GM19043 (cell line): ENCODE measurements around the gene TIGAR.

ENCODE experiments used
- ATAC-seq: cut with Tn5 transposase; IDR thresholded peaks from one replicate; pipeline ENCODE4 v1.9.1; 2021; ENCODE audit warnings: low read depth; ENCODE audit not compliant: unreplicated experiment

The TIGAR gene

DNA sequence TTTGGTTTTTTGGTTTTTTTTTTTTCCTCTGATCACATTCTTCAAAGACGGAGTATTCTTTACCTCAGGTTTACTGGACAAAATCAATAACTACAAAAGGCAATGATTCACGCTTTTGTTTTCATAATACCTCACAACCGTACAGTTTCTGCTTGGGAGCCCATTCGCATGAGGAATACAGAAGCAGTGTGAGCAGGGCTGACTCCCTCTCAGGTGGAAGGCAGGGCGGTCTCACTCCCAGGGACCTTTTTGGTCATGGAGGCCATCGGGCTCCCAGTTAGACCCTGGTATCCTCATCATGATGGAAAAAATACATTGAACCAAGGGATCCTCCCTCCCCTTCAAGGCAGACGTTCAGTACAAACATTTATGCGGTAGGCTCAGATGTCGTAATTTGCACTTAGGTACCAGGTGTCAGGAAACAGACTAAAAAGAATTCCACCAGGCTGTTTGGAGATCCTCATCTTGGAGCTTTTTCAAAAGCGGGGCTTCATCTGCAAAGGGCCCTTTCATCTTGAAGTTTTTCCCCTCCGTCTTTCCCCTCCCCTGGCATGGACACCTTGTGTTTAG, 19.0 kb upstream of the TIGAR start:
- no peak for ATAC-seq

DNA sequence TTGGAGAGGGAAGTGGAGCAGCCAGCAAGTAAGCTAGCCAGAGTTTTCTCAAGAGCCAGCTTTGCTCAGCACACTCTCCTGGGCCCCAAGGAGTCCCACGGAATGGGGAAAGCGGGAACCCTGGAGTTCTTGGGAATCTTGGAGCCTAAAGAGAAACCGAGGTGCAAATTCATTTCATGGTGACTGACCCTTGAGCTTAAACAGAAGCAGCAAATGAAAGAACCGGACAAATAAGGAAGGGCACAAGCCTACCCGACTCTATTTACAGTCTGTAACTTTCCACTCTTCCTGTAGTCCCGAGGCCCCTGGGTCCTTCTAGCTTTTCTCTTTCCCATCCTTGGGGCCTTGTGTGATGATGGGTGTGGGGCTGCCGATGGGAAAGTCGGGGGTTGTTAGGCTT, 18.1 kb upstream of the TIGAR start:
- no peak for ATAC-seq

DNA sequence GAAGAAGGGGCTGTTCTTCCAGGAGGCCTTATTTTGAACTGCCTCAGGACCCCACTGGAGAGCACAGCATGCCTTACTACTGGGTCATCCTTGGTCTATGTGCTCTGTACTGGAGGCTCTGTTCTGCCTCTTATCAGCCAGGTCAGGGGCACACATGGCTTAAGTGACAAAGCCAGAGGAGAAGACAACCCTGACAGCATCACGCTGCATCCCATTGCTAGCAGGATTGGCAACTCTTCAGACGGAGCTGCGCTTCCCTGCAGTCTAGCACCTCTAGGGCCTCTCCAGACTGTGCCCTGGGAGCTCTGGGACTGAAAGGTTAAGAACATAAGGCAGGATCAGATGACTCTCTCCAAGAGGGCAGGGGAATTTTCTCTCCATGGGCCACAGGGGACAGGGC, 17.3 kb upstream of the TIGAR start:
- no peak for ATAC-seq

DNA sequence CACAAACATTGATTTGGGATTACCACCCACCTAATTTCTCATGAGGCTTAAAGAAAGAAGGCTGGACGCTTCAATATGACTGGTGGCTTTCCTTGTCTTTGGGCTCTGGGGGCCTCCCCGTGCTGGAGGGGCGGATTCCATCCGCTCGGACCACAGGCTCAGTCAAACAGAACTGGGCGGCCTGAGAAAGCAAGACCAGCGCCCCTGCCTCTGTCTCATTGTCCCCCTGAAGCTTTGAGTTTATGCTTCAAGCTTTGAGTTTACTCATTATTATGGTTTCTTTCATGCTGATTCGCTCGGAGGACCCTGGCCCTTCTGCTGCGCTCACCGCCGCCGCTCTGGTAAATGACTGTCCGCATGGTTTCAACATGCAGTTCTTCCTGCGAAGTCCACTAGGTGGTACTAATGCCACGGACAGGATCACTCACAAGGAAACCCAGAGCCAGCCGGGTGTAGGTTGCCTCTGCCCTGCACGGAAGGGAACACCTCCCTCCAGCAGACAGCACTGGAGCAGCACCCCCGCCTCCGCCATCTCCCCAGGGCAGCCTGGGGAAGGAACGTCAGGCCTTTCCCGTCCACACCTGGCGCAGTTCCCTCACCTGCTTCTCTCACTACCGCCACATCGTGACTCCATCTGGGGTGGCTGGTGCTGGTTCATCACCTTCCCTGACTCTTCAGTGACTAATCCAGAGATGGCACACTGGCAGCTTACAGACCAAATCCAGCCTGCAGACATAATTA, 13.2 kb upstream of the TIGAR start:
- no peak for ATAC-seq

DNA sequence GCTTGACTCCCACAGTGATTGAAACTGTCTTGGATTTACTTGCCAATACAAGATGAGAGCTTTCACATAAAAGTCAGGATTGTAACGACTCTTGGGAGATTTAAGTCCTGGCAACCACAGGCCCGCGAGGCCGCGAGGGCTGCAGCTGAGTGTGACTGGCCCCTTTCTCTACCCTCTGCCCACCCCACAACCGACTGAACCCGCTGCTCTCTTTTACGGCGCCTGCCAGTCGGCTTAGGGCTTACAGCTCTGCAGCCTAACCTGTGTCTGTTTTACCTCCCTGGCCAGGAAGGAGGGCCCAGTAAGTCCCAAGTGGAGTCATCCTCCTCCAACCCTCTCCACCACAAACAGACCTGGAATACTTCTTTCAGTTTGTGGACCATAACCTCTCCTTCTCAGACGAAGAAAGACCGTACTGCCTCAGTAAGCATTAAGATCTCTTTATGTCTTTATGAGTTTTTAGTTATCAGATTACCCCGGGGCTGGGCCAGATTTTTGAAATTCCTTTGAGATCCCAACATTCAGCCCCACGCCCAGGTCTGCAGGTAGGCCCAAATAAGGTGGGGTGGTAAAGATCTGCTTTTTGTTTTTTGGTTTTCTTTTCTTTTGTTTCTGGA, 12.6 kb upstream of the TIGAR start:
- ATAC-seq: no peak

DNA sequence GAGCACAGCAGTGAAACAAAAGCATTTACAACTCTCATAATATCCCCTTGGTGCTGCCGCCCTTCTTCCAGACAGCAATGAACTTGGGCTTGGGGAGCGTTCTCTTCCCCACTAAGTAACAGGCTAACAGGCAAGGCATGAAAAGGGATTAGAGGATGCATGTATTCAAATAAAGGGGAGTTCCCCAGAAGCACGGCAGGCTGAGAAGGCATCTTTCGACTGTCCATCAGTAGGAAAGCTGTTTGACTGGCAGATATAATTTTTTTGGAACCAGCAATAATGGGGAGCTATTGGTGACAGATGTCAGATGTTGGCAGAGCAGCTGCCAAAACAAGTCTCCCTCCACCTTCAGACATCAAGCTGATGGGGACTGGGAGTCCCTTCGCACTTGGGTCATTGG, 9.2 kb upstream of the TIGAR start:
- ATAC-seq: no peak

DNA sequence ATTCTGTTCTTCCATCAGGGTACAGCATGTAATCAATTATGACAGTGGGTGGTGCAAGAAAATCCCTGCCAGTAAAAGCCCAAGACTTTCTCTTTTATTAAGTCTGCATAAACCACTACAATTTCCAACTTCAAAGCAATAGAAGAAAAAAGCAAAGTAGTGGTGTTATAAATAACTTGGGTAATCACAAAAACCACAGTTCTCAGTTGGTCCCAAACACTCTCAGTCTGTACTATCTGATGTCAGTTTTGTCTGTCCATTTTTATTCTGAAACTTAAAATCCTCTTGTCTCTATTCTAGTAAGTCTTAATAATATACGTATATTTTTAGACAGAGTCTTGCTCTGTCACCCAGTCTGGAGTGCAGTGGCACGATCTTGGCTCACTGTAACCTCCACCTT, 8.8 kb upstream of the TIGAR start:
- ATAC-seq: no peak

DNA sequence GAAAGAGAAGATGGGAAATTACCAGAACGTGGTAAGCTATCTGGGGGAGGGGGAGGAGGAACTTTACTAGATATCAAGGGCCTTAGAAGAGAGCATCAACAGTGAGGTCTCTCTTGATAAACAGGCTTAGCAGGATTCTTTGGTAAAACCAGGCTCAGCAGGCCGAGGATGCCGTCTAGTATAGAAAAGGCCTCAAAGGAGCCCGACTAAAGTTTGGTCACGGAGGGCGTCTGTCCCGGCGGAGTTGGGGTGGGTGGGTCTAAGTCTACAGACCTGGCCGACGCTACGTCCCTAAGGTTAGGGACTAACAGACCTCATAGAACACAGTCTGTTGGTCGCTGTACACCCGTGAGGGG, 538 bp upstream of the TIGAR start:
- ATAC-seq: peak; percentile 12

DNA sequence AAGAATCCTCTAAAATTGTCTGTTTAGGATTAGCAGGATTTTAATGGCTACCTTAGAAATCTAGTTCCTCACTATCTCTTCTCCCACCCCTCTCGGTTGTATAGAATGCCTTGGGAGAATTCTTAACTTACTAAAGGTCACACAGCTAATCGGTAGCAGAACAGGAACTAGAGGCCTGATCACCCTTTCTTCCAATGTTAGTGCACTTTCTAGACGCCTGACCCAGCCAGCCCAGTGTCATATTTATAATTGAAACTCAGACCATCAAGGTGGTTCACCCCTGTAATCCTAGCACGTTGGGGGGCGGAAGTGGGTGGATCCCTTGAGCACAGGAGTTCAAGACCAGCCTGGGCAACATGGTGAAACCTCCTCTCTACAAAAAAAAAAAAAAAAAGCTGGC, 1.7 kb downstream of the TIGAR start:
- ATAC-seq: no peak

DNA sequence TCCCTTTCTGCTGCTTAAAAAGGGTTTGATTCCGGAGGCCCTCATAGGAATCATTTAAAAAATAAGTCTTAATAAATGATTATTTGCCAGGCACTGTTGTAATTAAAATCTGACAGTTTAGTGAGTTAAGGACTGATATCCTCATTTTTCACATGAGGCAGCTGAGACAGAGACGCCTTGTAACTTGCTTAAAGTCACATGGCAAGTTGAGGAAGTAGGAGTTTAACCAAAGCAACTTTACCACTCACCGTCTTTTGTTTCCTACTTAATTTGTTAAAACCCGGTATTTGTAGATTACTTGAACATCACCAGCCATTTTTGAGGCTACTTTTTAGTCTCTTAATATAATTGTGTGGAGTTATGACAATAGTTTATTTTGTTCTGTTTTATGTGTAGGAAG, 2.4 kb downstream of the TIGAR start:
- no peak for ATAC-seq

DNA sequence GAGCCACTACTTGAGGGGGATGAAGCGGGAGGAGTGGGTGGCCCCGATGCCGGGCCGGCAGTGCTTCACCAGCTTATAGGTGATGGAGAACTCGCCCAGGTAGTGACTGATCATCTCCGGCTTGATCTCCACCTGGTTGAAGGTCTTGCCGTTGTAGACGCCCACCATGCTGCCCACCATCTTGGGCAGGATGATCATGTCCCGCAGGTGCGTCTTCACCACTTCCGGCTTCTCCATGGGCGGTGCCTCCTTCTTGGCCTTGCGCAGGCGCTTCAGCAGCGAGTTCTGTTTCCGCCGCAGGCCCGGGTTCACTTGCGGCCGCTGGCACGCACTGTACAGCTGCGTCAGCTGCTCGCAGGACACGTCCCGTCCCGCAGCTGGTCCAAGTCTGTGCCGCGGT, 3.4 kb downstream of the TIGAR start:
- no peak for ATAC-seq

DNA sequence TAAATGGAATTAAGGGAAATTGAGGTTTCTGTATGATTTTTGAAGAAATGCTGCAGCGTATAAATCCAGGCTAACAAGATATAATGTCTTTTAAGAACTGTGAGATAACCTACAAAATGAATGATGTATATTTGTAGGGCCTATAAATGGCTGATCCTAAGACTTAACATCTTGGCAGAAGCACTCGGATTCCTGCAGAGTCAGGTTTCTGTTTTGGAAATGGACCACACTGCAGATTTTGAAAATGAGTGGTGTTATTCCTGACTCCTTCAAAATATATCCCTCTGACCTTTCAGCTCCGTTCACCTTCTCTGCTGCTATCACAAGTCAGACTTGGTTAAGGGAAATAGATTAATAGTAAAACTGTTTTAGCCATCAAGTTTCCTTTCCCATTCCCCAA, 5.0 kb downstream of the TIGAR start:
- no peak for ATAC-seq

DNA sequence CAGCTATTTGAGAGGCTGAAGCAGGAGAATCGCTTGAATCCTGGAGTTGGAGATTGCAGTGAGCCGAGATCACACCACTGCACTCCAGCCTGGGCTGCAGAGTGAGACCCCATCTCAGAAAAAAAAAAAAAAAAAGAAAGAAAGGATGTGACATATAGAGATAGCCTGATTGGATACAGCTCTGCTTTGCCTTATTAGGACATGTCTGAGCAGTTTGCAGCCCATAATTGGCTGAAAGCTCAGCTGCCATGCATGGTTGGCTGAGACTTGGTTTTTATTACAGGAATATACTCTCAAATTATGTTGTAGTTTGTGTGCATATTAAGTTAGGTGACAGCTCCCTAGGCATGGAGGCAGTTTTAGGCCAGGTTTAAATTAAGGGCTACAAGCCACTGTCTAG, 6.3 kb downstream of the TIGAR start:
- no peak for ATAC-seq

DNA sequence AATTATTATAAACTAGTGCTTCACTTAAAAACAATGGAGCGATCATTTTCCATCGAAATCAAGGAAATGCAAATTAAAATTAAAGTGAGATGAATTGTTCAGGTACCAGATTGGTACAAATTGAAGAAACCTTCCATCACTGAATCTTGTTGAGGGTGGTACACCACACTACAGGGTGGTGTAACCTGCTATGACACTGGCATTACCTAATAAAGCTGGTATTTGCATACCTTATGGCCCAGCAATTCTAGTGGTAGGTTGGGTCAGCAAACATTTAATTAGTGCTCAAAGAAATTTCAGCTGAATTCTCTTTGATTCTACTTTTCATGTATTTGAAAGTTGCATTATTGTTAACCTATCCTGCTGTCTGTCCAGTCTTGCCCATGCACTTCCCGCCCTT, 9.2 kb downstream of the TIGAR start:
- ATAC-seq: no peak

DNA sequence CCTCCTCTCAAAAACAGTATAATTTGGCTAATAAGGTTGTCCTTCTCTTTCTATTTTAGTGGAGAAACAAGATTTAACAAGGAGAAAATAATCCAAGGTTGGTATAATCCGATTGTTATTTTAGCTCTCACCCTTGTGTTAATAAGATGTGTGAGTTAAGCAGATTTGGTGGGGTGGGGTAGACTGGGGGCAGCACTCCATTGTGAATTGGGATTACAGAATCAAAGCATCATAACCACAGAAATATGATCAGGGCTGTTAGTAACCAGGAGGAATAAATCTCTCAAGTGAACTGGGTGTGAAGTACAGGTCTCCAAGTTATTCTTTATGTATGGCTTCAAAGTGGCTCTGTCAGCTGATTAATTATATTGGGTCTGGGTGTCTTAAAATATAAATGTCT, 10.2 kb downstream of the TIGAR start:
- no peak for ATAC-seq

DNA sequence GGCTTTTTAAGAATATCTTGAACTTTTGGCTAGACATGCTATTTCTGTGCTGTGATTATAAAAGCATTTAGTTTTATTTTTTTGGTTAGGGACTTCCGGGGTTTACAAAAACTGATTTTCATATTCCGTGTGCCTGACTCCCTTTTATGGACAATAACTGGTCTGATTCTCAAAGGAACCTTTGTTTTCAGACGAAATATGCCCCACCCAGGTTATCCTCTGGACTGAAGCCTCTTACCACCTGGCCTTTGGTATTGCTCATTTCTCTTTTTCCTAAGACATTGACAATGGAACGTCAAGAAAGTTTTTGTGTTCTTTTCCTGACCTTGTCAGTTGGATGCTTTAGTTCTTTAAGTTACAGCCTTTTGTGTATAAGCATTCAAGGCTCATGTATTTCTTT, 10.8 kb downstream of the TIGAR start:
- no peak for ATAC-seq

DNA sequence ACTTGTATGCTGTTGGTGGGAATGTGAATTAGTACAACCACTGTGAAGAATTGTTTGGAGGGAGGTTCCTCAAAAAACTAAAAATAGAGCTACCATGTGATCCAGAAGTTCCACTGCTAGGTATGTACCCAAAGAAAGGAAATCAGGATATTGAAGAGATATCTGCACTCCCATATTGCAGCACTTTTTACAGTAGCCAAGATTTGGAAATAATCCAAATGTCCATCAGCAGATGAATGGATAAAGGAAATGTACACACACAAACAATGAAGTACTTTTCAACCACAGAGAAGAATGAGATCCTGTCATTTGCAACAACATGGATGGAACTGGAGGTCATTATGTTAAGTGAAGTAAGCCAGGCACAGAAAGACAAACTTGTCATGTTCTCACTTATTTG, 25.9 kb downstream of the TIGAR start:
- ATAC-seq: no peak

DNA sequence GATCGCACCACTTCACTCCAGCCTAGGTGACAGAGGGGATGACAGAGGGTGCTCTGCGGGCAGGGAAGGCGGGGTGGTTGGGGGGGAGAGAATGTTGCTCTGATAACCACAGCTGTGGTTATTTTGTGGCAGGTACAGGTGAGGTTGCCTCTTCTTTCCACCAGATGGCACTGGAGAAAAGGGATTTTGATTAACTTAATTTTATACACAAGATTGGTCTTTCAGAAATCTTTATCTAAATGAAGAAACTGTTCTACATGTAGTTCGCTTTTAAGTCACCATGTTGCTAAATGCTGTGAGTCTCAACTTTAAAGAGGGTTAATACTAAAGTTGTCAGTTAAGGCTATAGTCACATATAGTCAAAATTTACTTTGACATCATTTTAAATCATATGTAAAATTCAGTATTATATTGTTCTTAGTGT, 32.8 kb downstream of the TIGAR start:
- no peak for ATAC-seq

DNA sequence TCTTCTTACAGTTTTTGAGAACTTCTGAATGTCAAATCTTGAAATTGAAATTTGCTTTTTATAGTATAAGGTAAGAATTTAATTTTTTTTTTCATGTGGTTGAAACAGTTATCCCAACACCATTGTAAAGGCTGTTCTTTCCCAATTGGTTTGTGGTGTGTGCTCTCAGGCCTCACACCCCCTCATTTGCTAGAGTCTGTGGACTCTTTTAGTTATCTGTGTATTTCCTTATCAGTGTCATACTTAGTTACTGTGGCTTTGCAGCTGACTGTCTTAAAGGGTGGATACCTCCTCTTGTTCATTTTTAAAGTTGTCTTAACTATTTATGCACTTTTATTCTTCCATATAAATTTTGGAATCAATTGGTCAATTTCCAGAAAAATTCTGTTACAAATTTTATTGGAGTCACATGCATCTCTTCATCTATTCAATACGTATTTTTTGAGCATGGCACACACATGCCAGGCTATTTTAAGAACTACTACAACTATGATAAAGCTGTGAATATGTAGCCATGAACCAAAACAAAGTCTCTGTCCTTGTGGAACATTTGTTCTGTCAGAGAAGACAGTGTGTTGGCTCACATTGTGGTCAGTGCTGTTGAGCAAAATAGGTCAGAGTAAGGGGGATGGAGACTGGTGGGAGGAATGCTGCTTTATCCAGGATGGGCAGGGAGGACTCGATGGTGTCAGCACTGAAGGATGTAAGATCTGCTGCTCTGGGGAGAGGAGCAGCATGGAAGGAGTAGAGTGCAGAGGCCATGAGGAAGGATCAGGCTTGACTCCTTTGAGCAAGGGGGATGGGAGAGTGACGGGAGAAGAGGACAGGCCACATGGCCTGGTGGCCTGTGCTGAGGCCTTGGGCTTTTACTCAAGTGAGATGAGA, 34.4 kb downstream of the TIGAR start:
- no peak for ATAC-seq

DNA sequence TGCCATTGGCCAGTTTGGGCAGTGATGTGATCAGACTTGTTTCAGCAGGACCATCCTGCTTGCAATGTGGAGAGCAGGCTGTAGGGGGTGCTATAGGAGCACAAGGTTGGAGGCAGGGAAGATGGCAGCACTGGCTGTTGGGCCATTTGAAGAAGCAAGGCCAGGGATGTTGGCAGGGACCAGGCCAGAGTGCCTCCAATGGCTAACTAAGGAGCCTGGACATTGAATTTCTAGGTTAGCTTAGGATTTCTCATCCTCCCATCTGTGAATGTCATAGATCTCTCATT, 35.0 kb downstream of the TIGAR start:
- ATAC-seq: no peak

DNA sequence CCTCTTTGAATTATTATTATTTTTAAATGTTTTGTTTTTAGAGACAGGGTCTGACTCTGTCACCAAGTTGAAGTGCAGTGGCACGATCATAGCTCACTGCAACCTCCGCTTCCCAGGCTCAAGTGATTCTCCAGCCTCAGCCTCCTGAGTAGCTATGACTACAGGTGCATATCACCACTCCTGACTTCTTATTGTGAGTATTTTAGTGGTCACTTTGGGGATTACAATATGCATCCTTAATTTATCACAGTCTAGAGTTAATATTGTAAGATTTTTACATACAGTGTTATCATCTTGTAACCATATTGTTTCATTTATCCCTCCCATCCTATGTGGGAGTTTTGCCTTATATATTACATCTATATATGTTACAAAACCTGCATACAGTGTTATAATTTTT, 45.1 kb downstream of the TIGAR start:
- no peak for ATAC-seq

DNA sequence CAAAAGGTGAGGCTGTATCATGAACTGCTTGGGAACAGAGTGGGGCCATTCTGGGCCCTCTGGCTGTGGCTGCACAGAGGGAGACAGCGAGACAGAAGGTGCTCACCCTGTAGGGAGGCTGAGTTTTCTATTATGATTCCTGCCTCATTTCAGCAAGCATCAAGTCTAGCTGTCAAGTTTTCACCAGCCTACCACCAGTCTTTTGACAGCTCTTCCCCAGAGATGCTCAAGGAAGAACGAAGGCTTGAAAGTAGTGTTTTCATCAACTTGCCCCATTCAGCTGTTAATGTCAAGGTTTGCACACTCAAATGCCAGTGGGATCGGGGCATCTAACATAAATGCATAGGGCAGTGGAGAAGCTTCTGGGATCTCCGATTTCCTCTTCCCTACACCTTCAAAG, 48.5 kb downstream of the TIGAR start:
- ATAC-seq: no peak
